ENCODE results near the gene BCHE.
A peak's percentile ranks its signal among the peaks of the same experiment; 100 is the strongest.

Gene BCHE

DNA sequence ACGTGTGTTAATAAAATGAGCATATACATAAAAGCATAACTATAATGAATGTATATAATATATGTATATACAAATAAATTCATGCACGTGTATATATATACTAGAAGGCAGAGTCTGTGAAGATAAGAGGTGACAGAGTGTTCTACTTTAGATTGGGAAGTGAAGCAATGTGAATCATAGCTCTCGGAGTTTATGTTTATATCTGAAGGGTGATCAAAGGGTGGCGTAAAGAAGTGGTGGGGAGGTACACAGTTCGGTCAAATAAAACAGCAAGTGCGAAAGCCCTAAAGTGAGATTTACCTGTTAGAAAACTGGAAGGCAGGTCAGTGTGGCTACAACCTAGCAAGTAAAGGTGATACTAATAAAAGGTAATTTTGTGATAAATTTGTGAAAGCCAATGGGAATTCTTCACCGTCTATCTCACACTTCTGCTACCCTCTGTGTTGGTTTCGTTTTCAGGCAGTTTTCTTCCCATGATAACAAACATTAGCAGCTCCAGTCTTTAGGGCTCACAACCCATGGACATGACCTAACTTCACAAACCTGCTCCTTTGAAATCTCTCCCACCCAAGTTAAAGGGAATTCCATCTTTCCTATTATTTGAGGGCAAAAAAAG is 46.7 kb upstream of the BCHE start:
- no peak for TF ChIP-seq EZH2 (IDR thresholded peaks at IDR 0.05; ENCODE audit: borderline replicate concordance, low read depth, low read length, severe bottlenecking)
- TF ChIP-seq, protein P1, sequence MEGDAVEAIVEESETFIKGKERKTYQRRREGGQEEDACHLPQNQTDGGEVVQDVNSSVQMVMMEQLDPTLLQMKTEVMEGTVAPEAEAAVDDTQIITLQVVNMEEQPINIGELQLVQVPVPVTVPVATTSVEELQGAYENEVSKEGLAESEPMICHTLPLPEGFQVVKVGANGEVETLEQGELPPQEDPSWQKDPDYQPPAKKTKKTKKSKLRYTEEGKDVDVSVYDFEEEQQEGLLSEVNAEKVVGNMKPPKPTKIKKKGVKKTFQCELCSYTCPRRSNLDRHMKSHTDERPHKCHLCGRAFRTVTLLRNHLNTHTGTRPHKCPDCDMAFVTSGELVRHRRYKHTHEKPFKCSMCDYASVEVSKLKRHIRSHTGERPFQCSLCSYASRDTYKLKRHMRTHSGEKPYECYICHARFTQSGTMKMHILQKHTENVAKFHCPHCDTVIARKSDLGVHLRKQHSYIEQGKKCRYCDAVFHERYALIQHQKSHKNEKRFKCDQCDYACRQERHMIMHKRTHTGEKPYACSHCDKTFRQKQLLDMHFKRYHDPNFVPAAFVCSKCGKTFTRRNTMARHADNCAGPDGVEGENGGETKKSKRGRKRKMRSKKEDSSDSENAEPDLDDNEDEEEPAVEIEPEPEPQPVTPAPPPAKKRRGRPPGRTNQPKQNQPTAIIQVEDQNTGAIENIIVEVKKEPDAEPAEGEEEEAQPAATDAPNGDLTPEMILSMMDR (IDR thresholded peaks at IDR 0.05; ENCODE audit: borderline replicate concordance, extremely low read depth, low read length, poor library complexity, severe bottlenecking) = no peak
- Histone ChIP-seq H3K9ac (ENCODE audit: low read depth, low read length) (no peak overlapping the region), H2AFZ (ENCODE audit: low read depth, low read length) (no peak overlapping the region), H4K20me1 (ENCODE audit: insufficient read depth, low read length) (no peaks in the 10 kb centered on the region), H3K4me2 (ENCODE audit: insufficient read depth, low read length) (peak overlapping the region; percentile 41; the same call in 1 of the 2 replicates), H3K36me3 (ENCODE audit: insufficient read depth, low read length) (no peaks in the 10 kb centered on the region), H3K27ac (ENCODE audit: low read length) (no peak overlapping the region), H3K4me3 (ENCODE audit: low read depth in 1 of 2, low read length in 2 of 2) (peak overlapping the region in 1 of 2 experiments; percentile 9; a peak in 1 of 4 replicates), H3K4me1 (ENCODE audit: insufficient read depth, low read length) (no peaks in the 10 kb centered on the region), H3K79me2 (ENCODE audit: insufficient read depth, low read length) (no peaks in the 10 kb centered on the region), H3K9me3 (ENCODE audit: insufficient read depth, low read length, severe bottlenecking) (no peaks in the 10 kb centered on the region), H3K27me3 (ENCODE audit: insufficient read depth, low read length, poor library complexity) (no peaks in the 10 kb centered on the region)
- ATAC-seq (ENCODE audit: insufficient read depth, low read depth) = peak; percentile 67
- DNase-seq = no peak

DNA sequence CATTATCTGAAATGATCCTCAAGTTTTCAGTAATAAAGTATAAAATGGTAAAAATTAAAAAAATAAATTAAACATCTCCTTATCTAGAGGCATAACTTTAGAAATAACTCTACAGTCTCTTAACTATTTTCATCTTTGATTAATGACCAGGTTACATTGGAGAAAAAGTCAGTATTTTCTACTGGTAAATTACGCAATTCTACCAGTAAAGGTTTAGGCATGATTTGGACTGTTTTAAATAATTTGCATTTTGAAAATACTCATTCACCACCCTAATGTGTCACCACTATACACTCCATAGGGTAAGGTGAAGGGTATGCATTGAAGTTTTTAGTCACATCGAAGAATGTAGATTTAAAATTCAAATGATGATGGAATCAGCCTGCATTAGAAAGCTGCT is 45.9 kb upstream of the BCHE start:
- Histone ChIP-seq H3K4me3 (ENCODE audit: low read depth in 1 of 2, low read length in 2 of 2) (no peak overlapping the region), H2AFZ (ENCODE audit: low read depth, low read length) (no peak overlapping the region), H3K79me2 (ENCODE audit: insufficient read depth, low read length) (no peaks in the 10 kb centered on the region), H3K4me1 (ENCODE audit: insufficient read depth, low read length) (no peaks in the 10 kb centered on the region), H3K9me3 (ENCODE audit: insufficient read depth, low read length, severe bottlenecking) (no peaks in the 10 kb centered on the region), H4K20me1 (ENCODE audit: insufficient read depth, low read length) (no peaks in the 10 kb centered on the region), H3K27ac (ENCODE audit: low read length) (no peak overlapping the region), H3K9ac (ENCODE audit: low read depth, low read length) (no peak overlapping the region), H3K4me2 (ENCODE audit: insufficient read depth, low read length) (no peak overlapping the region), H3K27me3 (ENCODE audit: insufficient read depth, low read length, poor library complexity) (no peaks in the 10 kb centered on the region), H3K36me3 (ENCODE audit: insufficient read depth, low read length) (no peaks in the 10 kb centered on the region)
- no peak for TF ChIP-seq EZH2 (IDR thresholded peaks at IDR 0.05; ENCODE audit: borderline replicate concordance, low read depth, low read length, severe bottlenecking)
- TF ChIP-seq, protein P1 (IDR thresholded peaks at IDR 0.05; ENCODE audit: borderline replicate concordance, extremely low read depth, low read length, poor library complexity, severe bottlenecking) = no peak
- ATAC-seq (ENCODE audit: insufficient read depth, low read depth) (no peak), DNase-seq (no peak)

DNA sequence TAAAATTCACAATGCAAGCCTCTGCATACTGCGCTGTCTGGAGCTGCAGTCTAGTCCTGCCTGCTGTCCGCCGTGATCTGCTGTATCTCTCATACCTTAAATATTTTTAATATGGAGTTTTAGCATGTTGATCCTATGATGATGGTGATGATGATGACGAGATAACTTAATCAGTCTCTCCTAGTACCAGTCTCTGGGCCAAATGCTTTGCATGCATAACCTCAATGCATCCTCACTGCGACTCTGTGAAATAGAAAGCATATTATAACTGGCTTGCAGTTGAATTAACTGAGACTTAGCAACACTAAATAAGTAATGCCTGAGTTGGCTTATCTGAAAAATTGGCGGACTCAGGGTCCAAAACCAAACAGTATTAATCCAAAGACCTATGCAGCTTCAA is 38.4 kb upstream of the BCHE start:
- Histone ChIP-seq H3K27ac (ENCODE audit: low read length) (no peak overlapping the region), H3K79me2 (ENCODE audit: insufficient read depth, low read length) (no peaks in the 10 kb centered on the region), H3K4me1 (ENCODE audit: insufficient read depth, low read length) (no peaks in the 10 kb centered on the region), H3K4me2 (ENCODE audit: insufficient read depth, low read length) (no peak overlapping the region), H3K9ac (ENCODE audit: low read depth, low read length) (no peak overlapping the region), H3K36me3 (ENCODE audit: insufficient read depth, low read length) (no peaks in the 10 kb centered on the region), H3K27me3 (ENCODE audit: insufficient read depth, low read length, poor library complexity) (no peaks in the 10 kb centered on the region), H2AFZ (ENCODE audit: low read depth, low read length) (no peak overlapping the region), H3K9me3 (ENCODE audit: insufficient read depth, low read length, severe bottlenecking) (no peaks in the 10 kb centered on the region), H3K4me3 (ENCODE audit: low read depth in 1 of 2, low read length in 2 of 2) (no peak overlapping the region), H4K20me1 (ENCODE audit: insufficient read depth, low read length) (no peaks in the 10 kb centered on the region)
- no peak for DNase-seq
- TF ChIP-seq, protein P1 (IDR thresholded peaks at IDR 0.05; ENCODE audit: borderline replicate concordance, extremely low read depth, low read length, poor library complexity, severe bottlenecking) = no peak
- TF ChIP-seq EZH2 (IDR thresholded peaks at IDR 0.05; ENCODE audit: borderline replicate concordance, low read depth, low read length, severe bottlenecking) = no peak
- ATAC-seq (ENCODE audit: insufficient read depth, low read depth) = no peak
